Neuronal stem cell (in vitro differentiated cells): ENCODE results near the gene TNS3.

Experiments used
- DNase-seq: peaks from one replicate; pipeline ENCODE4 v3.0.0-alpha.2; 2013; ENCODE audit warnings: low spot score
- H2AFZ ChIP-seq: one replicate; pipeline ENCODE4 v1.6.1; 2013; ENCODE audit warnings: mild to moderate bottlenecking, low read length, inconsistent platforms
- H2AK5ac ChIP-seq: 2 replicates; pipeline ENCODE4 v1.6.1; 2013; ENCODE audit warnings: low read depth, mild to moderate bottlenecking, inconsistent platforms, low read length, moderate library complexity, mixed read lengths
- H2BK120ac ChIP-seq: 2 replicates; pipeline ENCODE4 v1.6.1; 2013; ENCODE audit warnings: low read depth, mild to moderate bottlenecking, inconsistent platforms, low read length, moderate library complexity, mixed read lengths
- H2BK12ac ChIP-seq: one replicate; pipeline ENCODE4 v1.6.1; 2013; ENCODE audit warnings: low read length, inconsistent platforms
- H2BK15ac ChIP-seq: 2 replicates; pipeline ENCODE4 v1.6.1; 2013; ENCODE audit warnings: mild to moderate bottlenecking, low read length, inconsistent platforms, mixed read lengths
- H2BK5ac ChIP-seq: one replicate; pipeline ENCODE4 v1.6.1; 2013; ENCODE audit warnings: inconsistent platforms, mild to moderate bottlenecking, low read length, moderate library complexity
- H3K14ac ChIP-seq: one replicate; pipeline ENCODE4 v1.6.1; 2013; ENCODE audit warnings: low read length, inconsistent platforms
- H3K18ac ChIP-seq: 2 replicates; pipeline ENCODE4 v1.6.1; 2013; ENCODE audit warnings: low read length, inconsistent platforms
- H3K23ac ChIP-seq: 2 replicates; pipeline ENCODE4 v1.6.1; 2013; ENCODE audit warnings: low read depth, mild to moderate bottlenecking, mixed read lengths, low read length, inconsistent platforms; ENCODE audit not compliant: poor library complexity
- H3K27ac ChIP-seq: replicated peaks from 3 replicates; pipeline ENCODE4 v1.5.1; 2013; ENCODE audit warnings: low read length, inconsistent platforms
- H3K27me3 ChIP-seq, 3 experiments: 2 replicates each; pipeline ENCODE4 v1.6.1; 2013; ENCODE audit warnings: low read length in 3 of 3, mild to moderate bottlenecking in 2 of 3, inconsistent platforms in 1 of 3, low read depth in 1 of 3, mixed read lengths in 1 of 3, moderate library complexity in 1 of 3; ENCODE audit not compliant: control insufficient read depth in 3 of 3, insufficient read depth in 3 of 3
- H3K36me3 ChIP-seq, 2 donors: replicated peaks in 1 of 2; 2 replicates each; pipeline ENCODE4 v1.6.1; 2013; ENCODE audit warnings: low read length in 2 of 2; ENCODE audit not compliant: control insufficient read depth in 2 of 2, insufficient read depth in 2 of 2
- H3K4ac ChIP-seq: 2 replicates; pipeline ENCODE4 v1.6.1; 2013; ENCODE audit warnings: inconsistent platforms, mild to moderate bottlenecking, low read length, moderate library complexity
- H3K4me1 ChIP-seq, 2 donors: 1 replicate in 1 of 2; 2 replicates in 1 of 2; pipeline ENCODE4 v1.6.1; 2013; ENCODE audit warnings: low read length in 2 of 2, low read depth in 1 of 2; ENCODE audit not compliant: control insufficient read depth in 2 of 2, insufficient read depth in 1 of 2
- H3K4me2 ChIP-seq: one replicate; pipeline ENCODE4 v1.6.1; 2013; ENCODE audit warnings: mild to moderate bottlenecking, low read length, inconsistent platforms; ENCODE audit not compliant: insufficient read depth, poor library complexity, severe bottlenecking
- H3K4me3 ChIP-seq, 2 donors: 2 replicates each; pipeline ENCODE4 v1.5.1; 2013; ENCODE audit warnings: low read length in 2 of 2, mild to moderate bottlenecking in 2 of 2, inconsistent platforms in 1 of 2, moderate library complexity in 1 of 2
- H3K79me1 ChIP-seq: one replicate; pipeline ENCODE4 v1.6.1; 2013; ENCODE audit warnings: low read depth, mild to moderate bottlenecking, inconsistent platforms, low read length, moderate library complexity
- H3K9ac ChIP-seq: one replicate; pipeline ENCODE4 v1.6.1; 2013; ENCODE audit warnings: mild to moderate bottlenecking, low read depth, low read length, inconsistent platforms; ENCODE audit not compliant: poor library complexity
- H3K9me3 ChIP-seq, 2 donors: replicated peaks in 1 of 2; 2 replicates each; pipeline versions ENCODE3 to v1.6.1; 2013; ENCODE audit warnings: low read length in 2 of 2, mild to moderate bottlenecking in 2 of 2, inconsistent platforms in 1 of 2, low read depth in 1 of 2, mixed read lengths in 1 of 2, moderate library complexity in 1 of 2; ENCODE audit not compliant: control insufficient read depth in 2 of 2, insufficient read depth in 1 of 2
- H4K8ac ChIP-seq: one replicate; pipeline ENCODE4 v1.6.1; 2013; ENCODE audit warnings: low read depth, mild to moderate bottlenecking, inconsistent platforms, low read length, moderate library complexity
- H4K91ac ChIP-seq: one replicate; pipeline ENCODE4 v1.6.1; 2013; ENCODE audit warnings: low read length, low read depth, mild to moderate bottlenecking, inconsistent platforms; ENCODE audit not compliant: poor library complexity
- WGBS, 2 donors: extraction: QIAGEN DNeasy Blood & Tissue Kit; methylation state at CpG; one replicate each; pipeline ENCODE4 v1.1.7; 2013; ENCODE audit warnings: missing lambda C conversion rate in 2 of 2, mixed read lengths in 1 of 2; ENCODE audit not compliant: insufficient read length in 2 of 2, insufficient replicate concordance in 1 of 2; ENCODE audit errors: extremely low coverage in 2 of 2; 5-methylcytosine and 5-hydroxymethylcytosine counted together

TNS3 gene

DNA sequence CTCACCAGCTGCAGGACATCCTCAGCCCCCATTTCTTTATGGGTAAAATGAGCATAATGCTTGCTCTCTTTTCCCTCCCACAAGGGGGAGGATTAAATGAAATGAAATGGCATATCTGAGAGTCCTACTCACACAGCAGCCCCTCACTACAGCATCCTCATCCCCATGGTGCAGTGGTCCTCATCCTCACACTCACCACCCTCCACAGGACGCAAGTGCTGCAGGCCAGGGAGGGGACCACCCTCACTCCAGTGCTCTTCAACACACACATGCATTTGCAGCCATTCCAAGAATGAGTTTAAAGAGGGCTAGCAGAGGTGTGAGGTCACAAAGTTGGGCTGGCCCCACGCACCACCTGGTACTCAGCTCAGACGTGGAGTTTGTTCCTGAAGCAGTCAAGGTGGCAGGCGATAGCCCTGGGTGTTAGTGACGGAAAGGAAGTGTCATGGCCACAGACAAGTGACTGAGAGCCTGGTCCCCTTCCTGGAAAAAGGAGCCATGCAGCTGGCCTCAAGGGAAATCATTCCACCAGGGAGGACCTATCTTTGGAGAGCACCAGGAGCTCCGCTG, 234.0 kb downstream of the TNS3 start:
- Histone ChIP-seq H3K27ac (no peak overlapping the region), H3K9ac (no peak overlapping the region), H3K27me3 (no peaks in the 10 kb centered on the region), H3K4me2 (no peak overlapping the region), H3K9me3 (peaks cover 0 to 2% of the 10 kb centered on the region in 2 donors), H2BK12ac (no peak overlapping the region), H3K4ac (no peak overlapping the region), H2BK15ac (no peak overlapping the region), H3K36me3 (peaks cover 0 to 26% of the 10 kb centered on the region in 2 donors), H2AK5ac (no peak overlapping the region), H4K8ac (no peak overlapping the region), H3K4me1 (peaks cover 0 to 6% of the 10 kb centered on the region in 2 donors), H2BK120ac (no peak overlapping the region), H3K18ac (peak overlapping the region; percentile 4), H3K14ac (no peak overlapping the region), H4K91ac (no peak overlapping the region), H3K4me3 (no peak overlapping the region), H2AFZ (no peak overlapping the region), H2BK5ac (no peak overlapping the region), H3K23ac (no peak overlapping the region), H3K79me1 (peaks cover 5% of the 10 kb centered on the region)
- no CpG with 5 or more reads among the region's 6 CpGs for WGBS, 2 donors
- no peak for DNase-seq

DNA sequence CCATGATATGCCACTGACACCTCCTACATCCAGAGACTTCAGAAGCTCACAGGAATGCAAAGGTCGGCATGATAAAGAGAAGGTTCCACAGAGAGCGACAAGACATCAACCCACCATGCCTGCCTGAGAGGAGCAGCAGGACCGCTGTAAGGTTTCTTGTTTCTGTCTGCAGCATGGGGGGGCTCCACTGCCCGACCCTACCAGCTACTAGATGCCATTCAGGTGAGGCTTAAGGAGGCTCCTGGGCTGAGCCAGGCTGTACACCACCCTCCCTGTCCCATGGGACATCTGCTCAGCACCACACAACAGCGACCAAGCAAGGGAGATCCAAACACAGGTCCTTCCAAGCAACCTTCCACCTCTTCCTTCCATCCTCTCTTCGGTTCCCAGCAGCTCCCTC, 234.6 kb downstream of the TNS3 start:
- Histone ChIP-seq H3K36me3 (peaks cover 0 to 26% of the 10 kb centered on the region in 2 donors), H3K4me1 (peaks cover 0 to 6% of the 10 kb centered on the region in 2 donors), H2AFZ (no peak overlapping the region), H2BK120ac (no peak overlapping the region), H3K4me2 (no peak overlapping the region), H3K23ac (no peak overlapping the region), H3K27ac (no peak overlapping the region), H2BK5ac (no peak overlapping the region), H2BK15ac (no peak overlapping the region), H3K18ac (no peak overlapping the region), H4K8ac (no peak overlapping the region), H2BK12ac (no peak overlapping the region), H3K4ac (no peak overlapping the region), H3K79me1 (peaks cover 5% of the 10 kb centered on the region), H4K91ac (no peak overlapping the region), H3K14ac (no peak overlapping the region), H3K9ac (no peak overlapping the region), H2AK5ac (no peak overlapping the region), H3K4me3 (no peak overlapping the region), H3K9me3 (peaks cover 0 to 2% of the 10 kb centered on the region in 2 donors), H3K27me3 (no peaks in the 10 kb centered on the region)
- DNase-seq: no peak
- whole genome bisulfite sequencing, 2 donors: no CpG with 5 or more reads among the region's 6 CpGs

DNA sequence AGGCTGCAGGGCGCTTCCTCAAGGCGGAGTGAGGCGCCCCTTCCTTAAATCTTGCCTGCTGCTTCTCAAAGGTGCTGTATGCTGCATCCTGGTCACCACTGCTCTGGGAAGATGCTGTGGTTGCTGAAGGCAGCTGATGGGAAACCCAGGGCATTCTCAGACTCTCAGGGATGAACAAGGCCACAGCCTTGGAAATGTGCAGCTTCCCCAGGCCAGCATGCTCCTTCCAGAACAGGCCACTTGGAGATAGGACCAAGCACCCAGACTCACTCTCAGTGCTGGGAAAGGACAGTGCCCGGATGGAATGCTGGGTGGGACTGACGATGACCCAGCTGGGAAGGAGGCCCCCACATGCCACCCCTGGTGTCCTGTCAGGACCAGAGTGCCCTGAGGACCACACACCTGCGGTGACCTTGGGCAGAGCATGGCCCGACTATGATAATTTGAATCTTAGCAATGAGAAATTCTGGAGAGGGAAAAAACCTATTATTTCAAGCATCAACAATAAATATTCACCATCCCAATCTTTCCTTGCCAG, 235.5 kb downstream of the TNS3 start:
- Histone ChIP-seq H3K18ac (peak overlapping the region; percentile 5), H3K23ac (peak overlapping the region; percentile 27), H3K79me1 (peaks cover 3% of the 10 kb centered on the region), H3K9ac (no peak overlapping the region), H3K4ac (no peak overlapping the region), H3K4me2 (no peak overlapping the region), H2BK12ac (no peak overlapping the region), H2AK5ac (no peak overlapping the region), H3K4me1 (peaks cover 0 to 2% of the 10 kb centered on the region in 2 donors), H3K27me3 (no peaks in the 10 kb centered on the region), H4K91ac (no peak overlapping the region), H2BK5ac (no peak overlapping the region), H3K27ac (no peak overlapping the region), H3K14ac (no peak overlapping the region), H3K9me3 (no peaks in the 10 kb centered on the region), H3K36me3 (peaks cover 0 to 26% of the 10 kb centered on the region in 2 donors), H2BK15ac (no peak overlapping the region), H2BK120ac (no peak overlapping the region), H2AFZ (no peak overlapping the region), H4K8ac (no peak overlapping the region), H3K4me3 (no peak overlapping the region)
- no peak for DNase-seq
- WGBS, 2 donors: no CpG with 5 or more reads among the region's 7 CpGs

DNA sequence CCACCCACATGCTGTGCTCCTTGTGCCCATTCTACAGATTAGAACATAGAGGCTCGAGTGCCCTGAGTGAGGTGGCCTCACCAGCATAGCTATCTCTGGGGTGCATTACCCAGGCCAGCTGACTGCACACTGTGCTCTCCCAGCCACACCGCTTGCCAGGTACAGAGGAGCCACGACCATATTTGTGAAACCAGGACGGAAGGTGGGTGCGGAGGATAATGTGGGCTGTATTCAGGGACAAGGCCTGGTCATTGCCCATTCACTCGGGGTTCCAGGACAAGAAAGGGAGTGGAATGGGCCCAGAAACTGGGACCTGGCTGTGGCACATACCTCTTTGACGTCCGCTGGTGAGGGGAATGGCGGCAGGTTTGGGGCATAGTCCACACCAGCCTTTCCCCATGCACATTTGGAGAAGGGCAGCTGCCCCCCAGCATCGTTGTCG, 236.0 kb downstream of the TNS3 start:
- Histone ChIP-seq H2AK5ac (no peak overlapping the region), H3K79me1 (peaks cover 3% of the 10 kb centered on the region), H4K91ac (no peak overlapping the region), H2BK5ac (no peak overlapping the region), H3K18ac (no peak overlapping the region), H2AFZ (no peak overlapping the region), H3K4ac (no peak overlapping the region), H3K4me1 (peaks cover 0 to 2% of the 10 kb centered on the region in 2 donors), H3K27me3 (no peaks in the 10 kb centered on the region), H3K14ac (peak overlapping the region; percentile 83), H2BK120ac (no peak overlapping the region), H2BK12ac (no peak overlapping the region), H4K8ac (no peak overlapping the region), H3K23ac (peak overlapping the region; percentile 87), H3K9ac (peak overlapping the region; percentile 63), H3K4me2 (no peak overlapping the region), H3K9me3 (no peaks in the 10 kb centered on the region), H2BK15ac (no peak overlapping the region), H3K36me3 (peaks cover 0 to 26% of the 10 kb centered on the region in 2 donors), H3K27ac (no peak overlapping the region), H3K4me3 (no peak overlapping the region)
- no CpG with 5 or more reads among the region's 11 CpGs for WGBS, 2 donors
- DNase-seq: no peak
